ENCODE data around the gene SCN5A.

GRCh38 chr3:38500688-38501417, 148.6 kb downstream of the SCN5A start:
- TF ChIP-seq CTCF (IDR thresholded peaks at IDR 0.05; ENCODE audit: poor library complexity, severe bottlenecking): no peak
- no peak for TF ChIP-seq REST (IDR thresholded peaks at IDR 0.05; ENCODE audit: borderline replicate concordance)

Data from neural cell (in vitro differentiated cells).